OCI-LY3 (cell line): ENCODE results near the gene FN1.

Source experiments
- CTCF ChIP-seq: fragments of 200-600, 300-600 bp; sonication (generic); IDR thresholded peaks from 2 replicates; pipeline ENCODE4 v1.5.1; 2014; ENCODE audit warnings: antibody characterized with exemption, low read length, low read depth
- EZH2phosphoT487 ChIP-seq: fragments of 200-600 bp; shearing (Covaris generic); IDR thresholded peaks from 2 replicates; pipeline ENCODE4 v1.6.1; 2018; ENCODE audit warnings: antibody characterized with exemption, mixed run types, low read depth

DNA sequence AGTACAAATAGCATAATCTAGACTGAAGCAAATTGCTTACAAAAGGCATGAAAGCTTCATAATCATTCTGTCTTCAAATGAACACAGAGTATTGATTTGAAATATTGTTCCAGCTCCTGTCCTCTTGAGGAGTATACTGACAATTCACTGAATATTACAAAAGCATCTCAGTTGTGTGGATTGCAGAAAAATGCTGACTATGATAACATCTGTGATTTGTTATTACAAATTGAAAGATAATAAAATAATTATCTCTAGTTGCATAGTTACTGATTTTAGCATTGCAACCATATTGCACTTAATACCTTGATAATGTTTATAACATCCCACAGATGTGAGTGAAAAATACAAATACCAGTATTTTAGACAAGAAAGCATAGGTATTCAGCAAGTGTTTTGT is 49.2 kb upstream of the FN1 start:
- TF ChIP-seq CTCF (no peak), EZH2phosphoT487 (no peak)
